ENCODE results near the gene HLA-B.
A peak's percentile ranks its signal among the peaks of the same experiment; 100 is the strongest.
"Not testable (repeated sequence)": the region's sequence is repeated elsewhere in the genome, so short reads cannot be mapped to it uniquely, and the experiment has no call there.

Gene HLA-B

DNA sequence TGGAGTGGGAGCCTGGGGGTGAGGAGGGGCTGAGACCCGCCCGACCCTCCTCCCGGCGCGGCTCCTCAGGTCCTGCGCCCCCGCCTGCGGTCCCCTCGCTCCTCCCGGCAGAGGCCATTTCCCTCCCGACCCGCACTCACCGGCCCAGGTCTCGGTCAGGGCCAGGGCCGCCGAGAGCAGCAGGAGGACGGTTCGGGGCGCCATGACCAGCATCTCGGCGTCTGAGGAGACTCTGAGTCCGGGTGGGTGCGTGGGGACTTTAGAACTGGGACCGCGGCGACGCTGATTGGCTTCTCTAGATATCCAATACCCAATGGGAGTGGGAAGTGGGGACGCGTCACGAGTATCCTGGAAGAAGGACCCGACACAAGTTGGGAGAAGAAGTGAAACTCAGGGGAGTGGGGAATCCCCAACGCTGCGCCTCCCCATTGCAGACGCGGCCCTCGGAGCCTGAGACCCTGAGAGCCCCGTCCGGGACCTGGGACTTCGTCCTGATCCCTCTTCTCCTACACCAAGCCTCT lies at the start of gene HLA-B:
TSS of gene HLA-B (minus strand) at position 234 of the 521 bp plus-strand sequence. CDS start at position 213, 21 bp downstream.
- DNase-seq (ENCODE audit: low spot score), result peak; percentile 80

DNA sequence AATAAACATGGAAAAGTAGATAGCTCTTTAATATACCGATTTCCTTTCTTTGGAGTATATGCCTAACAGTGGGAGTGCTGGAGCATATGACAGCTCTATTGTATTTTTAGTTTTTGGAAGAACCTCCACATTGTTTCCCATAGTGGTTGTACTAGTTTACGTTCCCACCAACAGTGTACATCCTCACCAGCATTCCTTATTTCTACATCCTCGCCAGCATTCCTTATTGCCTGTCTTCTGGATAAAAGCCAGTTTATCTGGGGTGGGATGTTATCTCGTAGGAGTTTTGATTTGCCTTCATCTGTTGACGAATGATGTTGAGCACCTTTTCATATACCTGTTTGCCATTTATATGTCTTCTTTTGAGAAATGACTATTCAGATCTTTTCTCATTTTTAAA lies 49.0 kb upstream of the HLA-B start:
- no peak for DNase-seq (ENCODE audit: low spot score)

DNA sequence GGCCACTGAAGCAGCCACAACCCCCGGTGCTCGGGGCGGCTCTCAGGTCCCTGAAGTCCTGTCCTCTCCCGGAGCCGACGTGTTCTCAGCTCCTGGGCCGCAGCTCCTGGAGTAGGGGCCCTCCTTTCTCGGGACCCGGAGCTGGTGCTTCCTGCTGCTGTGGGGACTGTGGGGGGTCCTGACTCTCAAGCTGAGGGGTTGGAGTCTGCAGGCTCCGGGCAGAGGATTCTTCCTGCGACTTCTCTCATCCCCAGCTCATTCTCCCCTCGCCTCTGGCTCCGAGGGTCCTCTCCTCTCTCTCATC lies 47.0 kb upstream of the HLA-B start:
- not testable (repeated sequence) for DNase-seq (ENCODE audit: low spot score)

DNA sequence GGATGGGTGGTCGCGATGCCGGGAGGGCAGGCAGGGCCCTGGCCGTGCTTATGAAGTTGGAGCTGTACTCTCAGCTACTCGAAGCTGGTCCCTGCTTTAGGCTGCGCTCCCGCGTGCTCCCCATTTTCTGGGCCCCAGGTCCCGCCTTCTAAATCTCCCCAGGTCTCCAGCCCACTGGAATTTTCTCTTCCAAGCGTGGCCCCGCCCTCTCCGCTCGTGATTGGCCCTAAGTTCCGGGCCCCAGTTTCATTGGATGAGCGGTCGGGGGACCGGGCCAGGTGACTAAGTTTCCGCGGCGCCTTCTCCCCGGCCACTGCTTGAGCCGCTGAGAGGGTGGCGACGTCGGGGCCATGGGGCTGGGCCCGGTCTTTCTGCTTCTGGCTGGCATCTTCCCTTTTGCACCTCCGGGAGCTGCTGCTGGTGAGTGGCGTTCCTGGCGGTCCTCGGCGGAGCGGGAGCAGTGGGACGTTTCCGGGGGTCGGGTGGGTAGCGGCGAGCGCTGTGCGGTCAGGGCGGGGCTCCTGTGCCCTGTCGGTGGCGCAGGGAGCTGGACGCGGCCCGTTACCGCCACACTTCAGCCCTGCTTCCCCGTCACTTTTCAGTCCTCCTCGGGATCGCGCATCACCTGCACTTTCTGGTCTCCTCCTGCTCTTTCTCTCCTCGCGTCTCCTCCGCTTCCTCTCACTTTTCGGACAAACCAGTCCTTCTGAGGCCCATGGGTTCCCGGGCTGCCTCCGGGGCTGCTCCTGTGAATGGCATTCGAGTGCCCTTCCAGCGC lies 46.5 kb upstream of the HLA-B start, which contains the start of gene MICA:
TSS of gene MICA (plus strand) at position 313 of the 778 bp plus-strand sequence. CDS start at position 351, 38 bp downstream.
- DNase-seq (ENCODE audit: low spot score), result peak; percentile 68

DNA sequence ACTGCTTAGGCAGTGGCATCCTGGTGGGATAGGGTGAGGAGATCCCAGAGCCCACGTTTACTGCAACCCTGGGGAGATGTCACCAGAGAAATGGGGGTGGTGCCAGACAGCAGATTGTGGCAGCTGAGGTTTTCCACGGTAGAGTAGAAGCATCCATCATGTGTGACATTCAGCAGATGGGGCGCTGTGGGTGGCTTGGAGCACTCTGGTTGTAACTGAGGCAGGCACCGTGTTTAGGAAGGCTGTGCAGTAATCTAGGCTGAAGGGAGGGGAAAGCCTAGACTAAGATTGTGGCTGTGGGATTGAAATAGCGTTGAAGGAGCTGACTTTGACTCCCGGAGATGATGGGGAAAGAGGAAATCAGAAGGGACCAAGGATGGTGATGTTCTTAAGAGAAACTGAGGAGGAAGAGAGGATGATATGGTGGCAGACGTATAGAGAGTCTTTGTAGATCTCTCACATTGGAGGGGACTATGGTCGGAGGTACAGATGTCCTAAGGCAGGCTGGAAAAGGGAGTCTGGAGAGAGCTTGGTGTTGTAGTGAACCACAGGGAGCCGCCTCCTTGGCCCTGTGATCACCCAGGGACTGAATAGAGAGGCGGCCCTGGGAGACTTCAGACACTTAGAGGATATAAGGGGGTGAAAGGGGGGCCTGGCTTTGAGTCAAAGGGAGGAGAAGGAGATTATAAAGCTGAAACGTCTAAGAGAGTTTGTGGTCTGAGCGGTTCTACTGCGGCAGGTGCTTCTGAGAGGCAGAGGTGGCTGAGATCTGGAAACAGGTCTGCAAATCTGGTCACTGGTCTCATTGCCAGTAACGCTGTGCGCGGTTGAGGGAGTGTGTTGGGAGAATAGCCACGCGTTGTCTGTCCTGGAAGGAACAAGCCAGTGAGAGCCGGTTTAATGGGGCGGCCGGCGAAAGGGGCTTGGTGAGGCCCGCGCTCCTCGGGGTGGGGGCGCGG lies 45.6 kb upstream of the HLA-B start:
- DNase-seq (ENCODE audit: low spot score), result peak; percentile 42

DNA sequence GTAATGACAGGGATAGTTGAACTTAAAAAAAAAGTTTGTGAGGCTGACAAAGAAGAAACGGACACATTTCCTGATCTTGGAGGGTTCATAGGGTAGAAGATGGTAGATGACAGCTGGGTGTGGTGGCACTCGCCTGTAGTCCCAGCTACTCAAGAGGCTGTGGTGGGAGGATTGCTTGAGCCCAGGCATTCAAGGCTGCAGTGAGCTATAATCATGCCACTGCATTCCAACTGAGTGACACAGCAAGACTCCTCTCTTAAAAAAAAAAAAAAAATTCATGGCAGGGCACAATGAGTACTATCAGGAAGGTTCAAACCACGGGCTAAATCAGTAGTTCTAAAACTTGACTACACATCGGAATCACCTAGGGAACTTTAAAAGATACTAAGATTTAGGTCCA lies 44.4 kb upstream of the HLA-B start:
- DNase-seq (ENCODE audit: low spot score), result no peak

DNA sequence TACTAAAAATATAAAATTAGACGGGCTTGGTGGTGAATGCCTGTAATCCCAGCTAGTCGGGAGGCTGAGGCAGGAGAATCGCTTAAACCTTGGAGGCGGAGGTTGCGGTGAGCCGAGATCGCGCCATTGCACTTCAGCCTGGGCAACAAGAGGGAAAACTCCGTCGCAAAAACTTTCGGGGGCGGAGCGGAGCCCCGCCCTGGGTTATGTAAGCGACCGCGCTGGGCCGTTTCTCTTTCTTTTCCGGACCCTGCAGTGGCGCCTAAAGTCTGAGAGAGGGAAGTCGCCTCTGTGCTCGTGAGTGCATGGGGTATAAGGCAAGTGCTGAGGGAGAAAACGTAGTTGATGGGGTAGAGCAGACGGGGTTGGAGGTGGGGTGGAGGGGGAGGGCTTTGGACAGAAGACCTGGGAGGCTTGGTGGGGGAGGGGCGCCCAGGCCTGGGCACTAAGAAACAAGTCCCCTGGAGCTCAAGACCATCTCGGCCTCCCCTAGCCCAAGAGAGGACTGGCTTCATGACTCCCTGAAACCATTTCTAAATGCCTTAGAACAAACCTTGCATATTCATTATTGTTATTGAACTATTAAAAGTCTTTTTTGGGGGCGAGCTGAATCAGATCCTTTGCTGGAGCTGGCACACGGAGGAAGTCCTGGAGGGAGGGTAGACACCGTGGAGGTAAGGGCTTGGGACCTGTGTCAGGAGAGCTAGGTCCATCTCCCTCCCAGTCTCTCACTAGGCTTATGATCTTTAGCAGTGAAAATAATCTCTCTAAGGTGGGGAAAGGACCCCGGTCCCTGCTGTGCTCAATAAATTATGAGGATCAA lies 43.7 kb upstream of the HLA-B start:
- peak; percentile 81 for DNase-seq (ENCODE audit: low spot score)

DNA sequence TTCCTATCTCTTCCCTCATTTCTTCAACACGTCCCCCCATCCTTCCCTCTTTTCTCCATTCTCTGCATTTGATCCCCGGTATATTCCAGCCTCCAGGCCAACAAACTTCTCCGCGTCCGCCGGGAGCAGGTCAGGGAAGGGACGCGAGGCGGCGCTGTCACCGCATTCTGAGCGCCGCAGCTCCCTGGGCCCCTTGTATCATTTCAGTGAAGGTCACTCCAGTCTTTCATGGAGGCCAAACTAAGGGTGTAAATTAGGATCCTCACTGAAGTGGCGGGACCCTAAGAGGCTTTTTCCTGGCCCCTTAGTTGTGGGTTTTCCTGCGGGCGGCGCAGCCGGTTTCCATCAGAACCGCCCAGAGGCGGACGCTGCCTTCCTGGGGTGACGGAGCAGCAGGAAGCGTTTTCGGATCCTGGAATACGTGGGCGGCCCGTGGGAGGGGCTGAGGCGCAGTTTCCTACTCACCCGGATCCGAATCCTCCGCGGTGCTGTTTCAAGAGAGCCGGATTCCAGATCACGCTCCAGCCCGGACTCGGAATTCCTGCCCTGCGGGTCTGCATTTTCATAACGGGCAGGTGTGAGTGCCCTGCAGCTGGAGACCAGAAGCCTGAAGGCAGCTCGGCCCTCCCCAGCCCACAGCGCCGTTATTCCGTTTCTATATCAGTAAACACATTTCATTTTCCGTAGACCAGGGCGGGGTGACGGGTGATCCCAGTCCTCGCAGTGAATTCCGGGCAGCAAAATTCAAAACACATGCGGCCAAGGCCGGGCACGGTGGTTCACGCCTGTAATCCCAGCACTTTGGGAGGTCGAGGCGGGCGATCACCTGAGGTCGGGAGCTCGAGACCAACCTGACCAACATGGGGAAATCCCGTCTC lies 42.8 kb upstream of the HLA-B start:
- DNase-seq (ENCODE audit: low spot score), result peak; percentile 58

DNA sequence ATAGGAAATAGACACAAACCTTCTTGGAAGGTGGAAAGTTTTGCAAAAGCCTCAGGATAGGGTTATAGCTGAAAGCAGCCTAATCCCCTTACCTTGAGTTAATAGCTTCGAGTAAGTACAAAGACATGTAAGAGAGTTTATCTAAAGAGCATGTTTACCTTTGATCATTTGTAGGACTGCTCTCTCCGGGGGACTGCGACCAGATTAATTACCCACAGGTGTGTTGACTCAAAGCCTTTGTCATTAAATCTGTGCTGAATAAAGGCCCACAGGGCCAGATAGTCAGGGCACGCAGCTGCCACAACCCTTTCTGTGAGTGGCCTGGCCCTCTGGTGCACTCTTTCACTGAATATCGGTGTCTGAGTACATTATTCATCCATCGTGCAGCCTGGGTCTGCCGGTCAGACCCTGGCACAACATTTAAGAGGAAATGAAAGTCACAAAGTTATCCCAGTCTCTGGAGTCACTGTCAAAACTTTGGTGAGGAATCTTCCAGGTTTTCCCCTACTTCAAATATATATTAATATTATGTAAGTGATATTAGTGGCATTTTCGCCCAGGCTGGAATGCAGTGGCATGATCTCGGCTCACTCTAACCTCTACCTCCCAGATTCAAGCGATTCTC lies 41.0 kb upstream of the HLA-B start:
- no peak for DNase-seq (ENCODE audit: low spot score)

DNA sequence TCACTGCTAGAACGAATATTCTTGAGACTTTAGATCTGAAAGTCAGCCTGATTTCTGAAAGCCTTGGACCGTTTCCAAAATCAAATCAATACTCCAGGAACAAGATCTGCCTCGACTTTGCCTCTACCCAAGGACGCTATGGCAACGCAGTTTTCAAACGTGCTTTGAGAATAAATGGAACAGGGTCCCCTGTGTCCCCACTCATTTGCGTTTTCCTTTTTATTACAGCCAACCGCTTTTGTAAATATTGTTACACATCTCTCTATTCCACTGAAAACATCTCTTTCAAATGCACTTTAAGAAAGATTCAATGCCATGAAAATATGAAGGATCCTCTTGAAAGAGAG lies 40.1 kb upstream of the HLA-B start:
- not testable (repeated sequence) for DNase-seq (ENCODE audit: low spot score)

DNA sequence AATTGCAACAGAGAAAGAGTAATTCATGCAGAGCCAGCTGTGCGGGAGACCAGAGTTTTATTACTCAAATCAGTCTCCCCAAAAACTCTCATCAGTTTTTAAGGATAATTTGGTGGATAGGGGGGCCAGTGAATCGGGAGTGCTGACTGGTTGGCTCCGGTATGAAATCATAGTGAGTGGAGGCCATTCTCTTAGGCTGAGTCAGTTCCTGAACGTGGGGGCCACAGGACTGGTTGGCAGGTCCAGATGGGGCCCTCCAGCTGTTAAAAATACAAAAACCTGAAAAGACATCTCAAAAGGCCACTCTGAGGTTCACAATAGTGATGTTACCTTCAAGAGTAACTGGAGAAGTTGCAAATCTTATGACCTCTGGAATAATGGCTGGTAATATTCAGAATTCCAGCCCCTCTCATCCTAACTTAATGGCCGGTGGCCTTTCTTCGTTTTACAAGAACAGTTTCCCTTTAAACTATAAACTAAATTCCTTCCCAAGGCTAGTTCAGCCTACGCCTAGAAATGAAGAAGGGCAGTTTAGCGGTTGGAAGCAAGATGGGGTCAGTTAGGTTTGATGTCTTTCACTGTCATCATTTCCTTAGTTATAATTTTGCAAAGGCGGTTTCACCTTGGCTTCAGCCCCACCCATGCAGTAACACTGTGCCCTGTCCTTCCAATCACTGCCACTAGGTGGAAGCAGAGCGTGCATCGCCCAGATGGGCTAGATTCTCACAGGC lies 39.6 kb upstream of the HLA-B start:
- DNase-seq (ENCODE audit: low spot score), result peak; percentile 91

DNA sequence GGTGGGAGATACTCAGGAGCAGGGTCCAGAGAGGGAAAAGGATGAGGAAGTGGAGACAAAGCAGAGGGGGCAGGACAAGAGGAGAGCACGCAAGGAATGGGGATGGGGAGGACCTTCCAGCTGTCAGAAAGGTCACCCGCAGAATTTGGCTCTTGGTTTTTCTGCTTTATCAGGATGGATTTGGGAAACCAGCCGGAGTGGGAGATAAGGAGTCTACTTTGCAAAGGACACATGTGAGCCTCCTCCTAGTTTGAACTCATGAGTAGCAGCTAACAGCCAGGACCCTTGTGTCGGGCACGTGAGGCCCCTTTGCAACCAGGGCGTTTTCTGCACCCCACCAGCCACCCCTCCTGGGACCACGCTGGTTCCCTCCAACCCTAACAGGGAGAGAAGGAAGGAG lies 38.9 kb upstream of the HLA-B start:
- no peak for DNase-seq (ENCODE audit: low spot score)

DNA sequence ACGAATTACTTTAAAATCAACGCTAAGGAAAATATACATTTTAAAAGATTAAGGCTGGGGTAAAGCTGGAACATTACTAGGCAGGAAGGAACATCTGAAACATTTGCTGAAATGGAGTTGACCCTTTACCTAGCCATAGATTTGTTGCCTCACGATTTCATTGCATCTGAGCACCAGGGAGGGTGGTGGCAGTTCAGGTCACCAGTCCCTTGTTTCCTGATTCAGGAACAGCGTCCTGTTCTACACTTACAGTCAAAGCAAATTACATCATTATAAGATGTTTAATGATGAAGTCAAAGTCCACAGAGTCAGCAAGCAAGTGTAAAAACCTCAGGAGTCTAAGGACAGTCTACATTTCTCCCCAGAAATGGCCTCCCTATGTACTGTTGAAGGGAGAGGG lies 37.4 kb upstream of the HLA-B start:
- no peak for DNase-seq (ENCODE audit: low spot score)

DNA sequence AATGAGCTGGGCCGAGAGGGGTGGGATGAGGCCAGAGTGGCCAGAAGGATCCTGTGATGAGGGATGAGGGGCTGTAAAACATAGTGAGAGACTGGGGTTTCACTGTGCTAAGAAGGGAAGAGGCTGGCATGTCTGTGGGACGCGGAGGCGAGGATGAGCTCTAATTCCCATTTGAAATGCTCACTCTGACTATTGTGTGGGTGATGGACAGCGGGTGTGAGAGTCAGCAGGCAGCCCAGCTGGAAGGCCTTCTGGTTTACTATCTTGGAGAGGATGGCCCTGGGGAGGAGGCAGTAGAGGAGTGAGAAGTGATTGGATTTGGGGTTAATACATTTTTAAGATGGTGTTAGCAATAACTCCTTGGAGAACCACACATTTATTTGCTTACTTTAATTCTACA lies 37.0 kb upstream of the HLA-B start:
- no peak for DNase-seq (ENCODE audit: low spot score)

DNA sequence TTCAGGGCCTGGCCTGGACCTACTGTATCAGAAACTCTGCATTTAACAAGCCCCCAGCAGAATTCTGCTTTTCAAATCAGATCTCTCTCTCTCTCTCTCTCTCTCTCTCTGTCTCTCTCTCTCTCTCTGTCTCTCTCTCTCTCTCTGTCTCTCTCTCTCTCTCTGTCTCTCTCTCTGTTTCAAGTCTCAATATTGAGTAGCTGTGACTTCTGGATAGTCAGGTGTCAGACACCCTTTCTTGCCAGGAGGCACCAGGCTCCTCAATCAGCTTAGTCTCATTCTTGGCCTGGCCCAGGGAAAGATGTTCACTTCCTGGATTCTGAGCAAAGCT lies 32.8 kb upstream of the HLA-B start:
- not testable (repeated sequence) for DNase-seq (ENCODE audit: low spot score)

DNA sequence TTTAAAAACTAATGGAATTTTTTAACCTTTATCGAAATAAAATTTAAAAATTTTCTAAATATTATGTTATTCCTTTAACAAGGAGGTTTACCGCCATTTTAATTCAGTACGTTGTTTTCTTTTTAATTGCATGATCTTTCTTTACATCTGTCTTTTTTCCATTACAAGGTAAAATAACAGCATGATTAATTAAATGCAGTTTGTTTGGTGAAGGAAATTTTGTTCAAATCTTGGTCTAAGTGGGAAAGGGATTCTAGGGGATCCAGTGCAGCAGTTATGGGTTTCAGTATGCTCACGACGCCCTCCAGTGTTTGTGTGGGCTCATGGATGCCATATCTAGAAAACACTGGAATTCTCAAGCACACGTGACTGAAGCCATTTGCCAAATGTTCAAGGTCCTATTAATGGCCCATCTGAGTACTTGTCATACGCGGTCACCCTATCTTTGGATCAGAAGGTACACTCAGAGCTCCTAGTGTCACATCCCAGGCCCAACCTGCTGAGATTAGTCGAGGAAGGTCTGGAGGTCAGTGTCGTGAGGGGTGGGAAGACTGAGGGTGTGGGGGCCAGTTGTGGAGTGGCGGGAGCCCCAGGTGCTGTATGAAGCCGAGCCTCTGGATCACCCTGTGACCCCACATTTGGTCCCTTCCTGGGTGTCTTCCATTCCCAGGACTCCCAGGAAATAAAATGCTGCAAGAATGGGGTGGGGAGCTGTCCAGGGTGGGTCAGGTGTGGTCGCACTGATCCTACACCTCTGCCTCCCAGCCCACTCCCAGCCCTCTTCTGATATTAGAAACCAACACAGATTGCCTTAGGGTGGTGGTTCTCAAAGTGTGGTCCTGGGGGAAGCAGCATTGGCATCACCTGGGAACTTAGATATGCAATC lies 32.2 kb upstream of the HLA-B start:
- not testable (repeated sequence) for DNase-seq (ENCODE audit: low spot score)

DNA sequence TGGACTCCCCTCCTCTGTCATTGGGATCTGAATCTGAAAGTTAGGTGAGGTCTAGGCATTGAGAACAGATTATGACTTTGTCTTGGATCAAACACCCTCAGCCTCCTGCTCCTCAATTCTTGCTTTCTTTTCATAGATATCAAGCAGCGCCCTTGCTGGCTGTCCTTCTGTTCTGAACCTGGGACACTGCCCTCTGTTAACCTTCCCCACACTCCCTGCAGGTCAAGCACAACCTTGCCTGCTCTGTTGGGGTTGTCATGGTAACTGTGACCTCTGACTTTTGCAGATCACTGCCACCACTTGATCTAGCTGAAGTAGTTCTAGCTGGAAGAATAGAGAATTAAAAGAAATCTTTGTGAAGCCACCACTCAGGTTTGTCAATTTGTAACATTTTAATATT lies 30.0 kb upstream of the HLA-B start:
- DNase-seq (ENCODE audit: low spot score), result no peak

DNA sequence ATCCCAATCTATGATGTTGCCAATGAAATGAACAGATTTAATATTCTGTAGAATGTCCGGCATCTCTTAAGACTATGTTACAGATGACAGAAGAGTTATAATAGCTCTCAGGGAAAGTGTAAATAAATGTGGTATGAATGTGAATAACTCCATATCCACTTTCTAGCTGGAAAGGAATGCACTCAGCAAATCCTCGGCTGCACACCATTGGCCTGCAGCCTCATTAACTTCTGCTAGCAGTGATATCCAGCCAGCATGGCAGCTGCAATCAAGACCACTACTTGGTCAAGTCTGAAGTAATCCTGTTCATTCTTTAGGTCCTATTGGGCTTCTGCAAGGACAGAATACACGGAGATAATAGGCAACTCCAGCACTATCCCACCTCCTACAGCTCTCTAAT lies 29.1 kb upstream of the HLA-B start:
- DNase-seq (ENCODE audit: low spot score), result no peak

DNA sequence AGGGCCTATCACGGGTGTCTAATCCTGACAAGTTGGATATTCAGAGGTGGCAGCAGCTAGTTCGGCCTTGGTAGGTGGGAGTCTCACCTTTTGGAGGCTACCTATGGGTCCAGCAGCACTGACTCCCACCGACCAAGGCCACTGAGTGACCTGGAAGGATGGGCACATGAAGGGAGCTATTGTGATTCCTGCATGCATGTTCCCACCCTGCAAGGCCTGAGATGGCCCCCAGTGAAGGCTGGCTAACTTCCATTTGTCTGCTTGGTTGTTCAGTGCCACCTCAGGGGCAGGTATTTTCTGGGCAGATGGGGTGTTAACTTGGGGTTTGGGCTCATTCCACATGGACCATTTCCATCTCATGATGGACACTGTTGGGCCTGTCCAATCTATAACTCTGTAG lies 28.1 kb upstream of the HLA-B start:
- DNase-seq (ENCODE audit: low spot score), result no peak
